ENCODE results near the gene KCNJ16.

Gene KCNJ16

GRCh38 chr17:70093163-70093562, 18.1 kb downstream of the KCNJ16 start:
- Histone ChIP-seq H4K20me1 (ENCODE audit: insufficient read depth, low read length) (no peaks in the 10 kb centered on the region), H3K9me3 (ENCODE audit: insufficient read depth, low read length) (no peaks in the 10 kb centered on the region), H3K9ac (ENCODE audit: low read length) (no peak overlapping the region), H3K36me3 (replicated peaks; ENCODE audit: low read depth, low read length) (no peaks in the 10 kb centered on the region), H3K27ac (ENCODE audit: low read length) (no peak overlapping the region), H3K79me2 (ENCODE audit: low read length) (no peaks in the 10 kb centered on the region), H3K4me3 (ENCODE audit: low read length) (no peak overlapping the region), H3K4me1 (ENCODE audit: low read length) (no peaks in the 10 kb centered on the region), H3K4me2 (ENCODE audit: low read length) (no peak overlapping the region), H2AFZ (ENCODE audit: low read depth, low read length) (no peak overlapping the region), H3K27me3 (ENCODE audit: low read depth, low read length) (no peaks in the 10 kb centered on the region)
- TF ChIP-seq EZH2phosphoT487 (IDR thresholded peaks at IDR 0.05; ENCODE audit: low read depth) (no peak), CTCF (IDR thresholded peaks at IDR 0.05; ENCODE audit: low read depth, low read length) (no peak)

GRCh38 chr17:70095455-70095854, 20.4 kb downstream of the KCNJ16 start:
- TF ChIP-seq CTCF (IDR thresholded peaks at IDR 0.05; ENCODE audit: low read depth, low read length) (no peak), EZH2phosphoT487 (IDR thresholded peaks at IDR 0.05; ENCODE audit: low read depth) (no peak)
- no peak overlapping the region for H3K4me3 ChIP-seq (ENCODE audit: low read length)
- H3K79me2 ChIP-seq (ENCODE audit: low read length) = no peaks in the 10 kb centered on the region
- no peaks in the 10 kb centered on the region for H4K20me1 ChIP-seq (ENCODE audit: insufficient read depth, low read length)
- no peak overlapping the region for H3K4me2 ChIP-seq (ENCODE audit: low read length)
- H3K27me3 ChIP-seq (ENCODE audit: low read depth, low read length) = no peaks in the 10 kb centered on the region
- no peak overlapping the region for H2AFZ ChIP-seq (ENCODE audit: low read depth, low read length)
- H3K36me3 ChIP-seq (replicated peaks; ENCODE audit: low read depth, low read length) = no peaks in the 10 kb centered on the region
- no peak overlapping the region for H3K9ac ChIP-seq (ENCODE audit: low read length)
- H3K4me1 ChIP-seq (ENCODE audit: low read length) = peaks cover 4% of the 10 kb centered on the region; the same call in 1 of the 2 replicates
- H3K27ac ChIP-seq (ENCODE audit: low read length) = no peak overlapping the region
- H3K9me3 ChIP-seq (ENCODE audit: insufficient read depth, low read length) = no peaks in the 10 kb centered on the region

GRCh38 chr17:70096861-70097260, 21.8 kb downstream of the KCNJ16 start:
- no peaks in the 10 kb centered on the region for H3K27me3 ChIP-seq (ENCODE audit: low read depth, low read length)
- no peak overlapping the region for H2AFZ ChIP-seq (ENCODE audit: low read depth, low read length)
- no peaks in the 10 kb centered on the region for H4K20me1 ChIP-seq (ENCODE audit: insufficient read depth, low read length)
- no peak overlapping the region for H3K27ac ChIP-seq (ENCODE audit: low read length)
- H3K36me3 ChIP-seq (replicated peaks; ENCODE audit: low read depth, low read length) = no peaks in the 10 kb centered on the region
- H3K9ac ChIP-seq (ENCODE audit: low read length) = no peak overlapping the region
- no peak overlapping the region for H3K4me2 ChIP-seq (ENCODE audit: low read length)
- no peaks in the 10 kb centered on the region for H3K9me3 ChIP-seq (ENCODE audit: insufficient read depth, low read length)
- H3K4me3 ChIP-seq (ENCODE audit: low read length) = no peak overlapping the region
- H3K79me2 ChIP-seq (ENCODE audit: low read length) = no peaks in the 10 kb centered on the region
- TF ChIP-seq EZH2phosphoT487 (IDR thresholded peaks at IDR 0.05; ENCODE audit: low read depth) = no peak
- H3K4me1 ChIP-seq (ENCODE audit: low read length) = peaks cover 4% of the 10 kb centered on the region; the same call in 1 of the 2 replicates

- TF ChIP-seq CTCF (IDR thresholded peaks at IDR 0.05; ENCODE audit: low read depth, low read length) = no peak
- TF ChIP-seq EZH2phosphoT487 (IDR thresholded peaks at IDR 0.05; ENCODE audit: low read depth) = no peak
- Histone ChIP-seq H3K9me3 (ENCODE audit: insufficient read depth, low read length) (no peaks in the 10 kb centered on the region), H3K79me2 (ENCODE audit: low read length) (no peaks in the 10 kb centered on the region), H4K20me1 (ENCODE audit: insufficient read depth, low read length) (no peaks in the 10 kb centered on the region), H3K9ac (ENCODE audit: low read length) (no peak overlapping the region), H2AFZ (ENCODE audit: low read depth, low read length) (no peak overlapping the region), H3K27ac (ENCODE audit: low read length) (no peak overlapping the region), H3K36me3 (replicated peaks; ENCODE audit: low read depth, low read length) (no peaks in the 10 kb centered on the region), H3K4me2 (ENCODE audit: low read length) (no peak overlapping the region), H3K4me3 (ENCODE audit: low read length) (no peak overlapping the region), H3K27me3 (ENCODE audit: low read depth, low read length) (no peaks in the 10 kb centered on the region), H3K4me1 (ENCODE audit: low read length) (peaks cover 4% of the 10 kb centered on the region; the same call in 1 of the 2 replicates)
Measured at GRCh38 chr17:70098030-70098429, 23.0 kb downstream of the KCNJ16 start.

All from OCI-LY3 (cell line).